Chondrocyte (in vitro differentiated cells): ENCODE measurements around the gene SLU7. TPM values are rescaled to one million over a fixed set of nuclear protein-coding genes. Genes with fewer than 3 reads are reported as not detected.

ENCODE experiments used
- DNase-seq: peaks from one replicate; pipeline ENCODE4 v3.0.0; 2021; ENCODE audit warnings: mixed read lengths, low spot score
- H3K27ac Mint-ChIP-seq: one replicate; pipeline ENCODE4 v1.8.0; 2021; ENCODE audit warnings: mild to moderate bottlenecking, moderate library complexity, mixed read lengths; ENCODE audit not compliant: unreplicated experiment
- H3K27me3 Mint-ChIP-seq: 2 replicates; pipeline ENCODE4 v1.8.0; 2021; ENCODE audit warnings: low read depth, mixed read lengths
- H3K36me3 Mint-ChIP-seq: 2 replicates; pipeline ENCODE4 v1.8.0; 2021; ENCODE audit warnings: low read depth, mixed read lengths
- H3K4me1 Mint-ChIP-seq: 2 replicates; pipeline ENCODE4 v1.8.0; 2021; ENCODE audit warnings: low read depth, mild to moderate bottlenecking, mixed read lengths
- H3K4me3 Mint-ChIP-seq: one replicate; pipeline ENCODE4 v1.8.0; 2021; ENCODE audit warnings: mild to moderate bottlenecking, moderate library complexity, mixed read lengths; ENCODE audit not compliant: unreplicated experiment
- H3K9me3 Mint-ChIP-seq: 2 replicates; pipeline ENCODE4 v1.8.0; 2021; ENCODE audit warnings: low read depth, mixed read lengths
- total RNA-seq: library from RNA; stranded (reverse); gene quantifications from 3 replicates; pipeline ENCODE4 v1.2.1, GENCODE V29; 2021
- TF ChIP-seq, protein P1 (sequence below): fragments of 200-600 bp; sonication (generic); IDR thresholded peaks from 2 replicates; pipeline ENCODE4 v1.5.0; 2021; ENCODE audit warnings: antibody characterized with exemption, mild to moderate bottlenecking, moderate library complexity

The SLU7 gene
- total RNA-seq, 1 donor from 2014 or later, result 29.5 TPM

DNA sequence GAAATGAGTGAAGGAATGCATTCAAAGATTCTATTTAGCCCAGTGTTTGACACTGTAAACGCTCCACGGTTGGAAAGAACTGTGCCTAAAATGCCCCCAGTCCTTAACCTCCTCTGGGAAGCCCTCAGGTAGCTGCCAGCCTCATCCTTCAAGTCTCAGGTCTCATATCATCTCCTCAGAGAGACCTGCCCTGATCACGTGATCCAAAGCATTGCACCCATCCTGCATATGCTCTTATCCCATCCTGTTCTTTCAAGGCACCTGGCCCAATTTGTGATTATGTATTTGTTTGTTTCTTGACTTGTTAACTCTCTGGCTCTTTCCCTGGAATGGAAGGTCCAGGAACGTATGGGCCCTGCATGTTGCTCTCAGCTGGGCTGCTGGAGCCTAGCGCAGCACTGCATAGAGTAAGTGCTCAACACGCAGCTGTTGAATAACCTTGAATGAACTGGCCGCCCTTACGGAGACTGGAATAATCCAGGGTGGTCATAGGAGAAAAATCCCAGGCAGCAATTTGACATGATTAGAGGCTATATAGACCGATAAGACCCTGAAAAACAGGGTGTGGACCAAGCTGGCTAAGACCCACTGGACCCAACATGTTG, 57.2 kb downstream of the SLU7 start:
- no peak for DNase-seq
- Mint-ChIP-seq H3K27me3 (no peaks in the 10 kb centered on the region), H3K9me3 (no peaks in the 10 kb centered on the region), H3K36me3 (no peaks in the 10 kb centered on the region), H3K27ac (no peak overlapping the region), H3K4me3 (no peak overlapping the region), H3K4me1 (peaks cover 13% of the 10 kb centered on the region)
- TF ChIP-seq, protein P1, sequence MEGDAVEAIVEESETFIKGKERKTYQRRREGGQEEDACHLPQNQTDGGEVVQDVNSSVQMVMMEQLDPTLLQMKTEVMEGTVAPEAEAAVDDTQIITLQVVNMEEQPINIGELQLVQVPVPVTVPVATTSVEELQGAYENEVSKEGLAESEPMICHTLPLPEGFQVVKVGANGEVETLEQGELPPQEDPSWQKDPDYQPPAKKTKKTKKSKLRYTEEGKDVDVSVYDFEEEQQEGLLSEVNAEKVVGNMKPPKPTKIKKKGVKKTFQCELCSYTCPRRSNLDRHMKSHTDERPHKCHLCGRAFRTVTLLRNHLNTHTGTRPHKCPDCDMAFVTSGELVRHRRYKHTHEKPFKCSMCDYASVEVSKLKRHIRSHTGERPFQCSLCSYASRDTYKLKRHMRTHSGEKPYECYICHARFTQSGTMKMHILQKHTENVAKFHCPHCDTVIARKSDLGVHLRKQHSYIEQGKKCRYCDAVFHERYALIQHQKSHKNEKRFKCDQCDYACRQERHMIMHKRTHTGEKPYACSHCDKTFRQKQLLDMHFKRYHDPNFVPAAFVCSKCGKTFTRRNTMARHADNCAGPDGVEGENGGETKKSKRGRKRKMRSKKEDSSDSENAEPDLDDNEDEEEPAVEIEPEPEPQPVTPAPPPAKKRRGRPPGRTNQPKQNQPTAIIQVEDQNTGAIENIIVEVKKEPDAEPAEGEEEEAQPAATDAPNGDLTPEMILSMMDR, result no peak

DNA sequence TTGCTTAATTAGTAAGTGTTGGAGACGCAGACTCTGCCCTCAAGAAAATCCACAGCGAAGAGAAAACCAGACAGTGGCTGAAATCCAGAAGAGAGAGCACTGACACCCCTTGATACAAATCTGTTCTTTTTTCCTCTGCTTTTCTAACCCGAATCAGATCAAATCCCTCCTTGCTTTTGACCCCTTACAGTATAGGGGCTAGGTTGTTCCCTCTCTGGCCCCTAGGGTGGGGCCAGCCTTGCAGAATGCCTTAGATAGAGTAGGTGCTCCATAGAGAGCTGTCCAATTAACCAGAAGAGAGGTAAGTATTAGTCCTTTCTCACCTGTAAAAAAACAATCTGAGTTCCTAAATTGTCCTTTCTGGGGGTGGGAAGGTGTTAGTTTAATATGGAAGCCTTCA, 58.6 kb downstream of the SLU7 start:
- no peaks in the 10 kb centered on the region for H3K9me3 Mint-ChIP-seq
- no peaks in the 10 kb centered on the region for H3K27me3 Mint-ChIP-seq
- TF ChIP-seq, protein P1, result no peak

DNA sequence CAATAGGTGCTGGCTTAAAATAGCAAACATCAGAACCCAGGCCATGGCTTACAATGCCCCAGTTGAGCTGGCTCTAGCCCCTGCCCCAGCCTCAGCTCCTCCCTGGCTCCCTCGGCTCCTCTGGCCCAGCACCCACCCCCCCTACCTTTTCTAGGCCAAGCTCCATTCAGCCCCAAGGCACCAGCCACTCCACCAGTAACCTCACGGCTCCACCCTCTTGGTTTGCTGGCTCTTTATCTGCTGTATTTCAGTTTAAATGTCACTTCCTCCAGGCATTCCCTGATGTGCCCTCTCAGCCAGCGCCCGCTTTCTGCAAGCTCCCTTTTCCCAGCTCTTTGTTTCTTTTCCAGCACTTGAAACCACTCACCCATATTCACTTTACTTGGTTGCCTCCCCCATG, 59.1 kb downstream of the SLU7 start:
- H3K36me3 Mint-ChIP-seq, result no peaks in the 10 kb centered on the region
- no peak overlapping the region for H3K27ac Mint-ChIP-seq

More for the DNA sequence above, 58.6 kb downstream of the SLU7 start:
- no peak overlapping the region for H3K27ac Mint-ChIP-seq
- no peak overlapping the region for H3K4me3 Mint-ChIP-seq
- no peaks in the 10 kb centered on the region for H3K36me3 Mint-ChIP-seq
- no peak for DNase-seq
- H3K4me1 Mint-ChIP-seq, result peaks cover 13% of the 10 kb centered on the region

GRCh38 chr5:160359242-160359641, 59.6 kb downstream of the SLU7 start:
- H3K9me3 Mint-ChIP-seq, result no peaks in the 10 kb centered on the region
- H3K27me3 Mint-ChIP-seq, result no peaks in the 10 kb centered on the region
- H3K36me3 Mint-ChIP-seq, result no peaks in the 10 kb centered on the region
- H3K4me3 Mint-ChIP-seq, result no peak overlapping the region
- no peak overlapping the region for H3K27ac Mint-ChIP-seq
- H3K4me1 Mint-ChIP-seq, result peaks cover 13% of the 10 kb centered on the region
- TF ChIP-seq, protein P1, result no peak
- DNase-seq, result no peak

More for the DNA sequence above, 59.1 kb downstream of the SLU7 start:
- Mint-ChIP-seq H3K4me1 (peaks cover 13% of the 10 kb centered on the region), H3K9me3 (no peaks in the 10 kb centered on the region), H3K4me3 (no peak overlapping the region), H3K27me3 (no peaks in the 10 kb centered on the region)
- TF ChIP-seq, protein P1, result no peak
- DNase-seq, result no peak

DNA sequence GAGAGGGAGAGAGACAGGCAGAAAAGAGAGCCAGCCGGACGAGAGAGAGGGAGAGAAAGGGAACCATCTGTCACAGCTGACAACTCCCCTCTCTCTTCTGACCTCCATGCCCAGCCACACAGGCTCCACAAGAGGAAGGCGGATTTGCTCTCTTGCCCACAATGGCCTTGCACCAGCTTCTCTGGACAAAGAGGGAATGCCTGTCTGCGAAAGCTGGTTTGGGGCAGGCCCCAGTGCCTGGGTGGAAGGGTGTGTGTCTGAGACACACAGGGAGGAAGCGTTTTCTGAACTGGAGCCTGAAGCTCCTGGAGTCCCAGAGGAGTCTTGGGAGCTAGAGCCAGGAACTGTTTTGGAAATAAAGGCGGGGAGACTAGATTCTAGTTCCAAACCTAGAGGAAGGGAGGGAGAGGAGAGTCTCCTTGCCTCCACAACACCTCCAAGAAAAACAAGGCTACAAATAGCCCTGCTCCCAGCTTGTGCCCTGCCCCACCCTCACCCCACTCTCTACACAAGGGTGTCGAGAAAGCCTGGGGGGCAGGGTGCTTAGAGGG, 60.9 kb downstream of the SLU7 start:
- no peak for DNase-seq
- Mint-ChIP-seq H3K4me3 (no peak overlapping the region), H3K9me3 (no peaks in the 10 kb centered on the region), H3K4me1 (peaks cover 5% of the 10 kb centered on the region), H3K27ac (no peak overlapping the region), H3K27me3 (no peaks in the 10 kb centered on the region), H3K36me3 (no peaks in the 10 kb centered on the region)
- TF ChIP-seq, protein P1, result no peak
